D721Med (cell line): ENCODE data around the gene MYO5B.
"Not testable (repeated sequence)": the region's sequence is repeated elsewhere in the genome, so short reads cannot be mapped to it uniquely, and the experiment has no call there.

Source experiments
- DNase-seq: peaks from one replicate; pipeline ENCODE4 v3.0.0; 2011; ENCODE audit warnings: low spot score; ENCODE audit not compliant: insufficient read length
- FAIRE-seq: peaks from 2 replicates; lab custom pipeline; 2011; peaks lifted over from hg19 to GRCh38; lab: Jason Lieb, UNC
- CTCF ChIP-seq: IDR thresholded peaks from 2 replicates; pipeline ENCODE4 v1.5.1; 2012; ENCODE audit warnings: mild to moderate bottlenecking, control low read depth; ENCODE audit not compliant: insufficient read depth; ENCODE audit errors: missing control alignments

The MYO5B gene

DNA sequence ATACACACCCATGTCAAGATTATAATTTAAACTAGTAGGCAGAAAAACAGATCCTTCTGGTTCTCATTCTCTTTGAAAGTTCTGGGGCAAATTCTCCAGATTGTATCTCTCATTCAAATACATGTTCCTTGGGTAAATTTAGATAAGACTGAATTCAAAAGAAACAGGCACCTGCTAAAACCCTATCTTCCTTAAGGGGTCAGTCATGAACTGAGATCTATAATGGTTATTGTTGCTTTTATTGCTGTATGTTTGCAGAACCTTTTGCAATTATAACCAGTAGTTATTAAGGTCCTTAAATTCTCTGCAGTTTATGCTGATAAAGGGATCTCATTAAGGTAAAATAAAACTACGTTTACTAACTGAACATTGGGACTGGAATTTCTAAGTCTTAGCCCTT, 83.5 kb downstream of the MYO5B start:
- FAIRE-seq (no peak), DNase-seq (no peak)
- no peak for TF ChIP-seq CTCF

DNA sequence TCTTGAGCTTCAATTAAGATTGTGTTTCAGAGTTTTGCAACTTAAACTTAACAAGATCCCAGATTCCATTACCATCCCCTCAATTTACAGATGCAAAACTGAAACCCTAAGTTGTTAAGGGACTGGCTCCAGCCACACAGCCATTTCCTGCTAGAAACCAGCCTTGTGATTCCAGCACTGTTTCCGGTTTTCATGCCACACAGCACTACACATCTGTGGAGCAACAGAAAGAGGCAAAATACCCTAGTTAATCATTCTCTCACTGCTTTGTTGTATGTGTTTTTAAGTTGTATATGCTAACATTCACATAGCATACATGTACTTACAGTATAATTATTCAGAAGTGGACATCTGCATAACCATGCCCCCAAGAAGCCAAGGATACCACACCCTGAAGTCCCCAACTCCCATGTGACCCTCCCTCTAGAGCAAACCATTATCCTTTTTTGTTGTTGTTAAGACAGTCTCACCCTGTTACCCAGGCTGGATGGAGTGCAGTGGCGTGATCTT, 87.4 kb downstream of the MYO5B start:
- no peak for FAIRE-seq
- no peak for DNase-seq
- TF ChIP-seq CTCF = no peak

DNA sequence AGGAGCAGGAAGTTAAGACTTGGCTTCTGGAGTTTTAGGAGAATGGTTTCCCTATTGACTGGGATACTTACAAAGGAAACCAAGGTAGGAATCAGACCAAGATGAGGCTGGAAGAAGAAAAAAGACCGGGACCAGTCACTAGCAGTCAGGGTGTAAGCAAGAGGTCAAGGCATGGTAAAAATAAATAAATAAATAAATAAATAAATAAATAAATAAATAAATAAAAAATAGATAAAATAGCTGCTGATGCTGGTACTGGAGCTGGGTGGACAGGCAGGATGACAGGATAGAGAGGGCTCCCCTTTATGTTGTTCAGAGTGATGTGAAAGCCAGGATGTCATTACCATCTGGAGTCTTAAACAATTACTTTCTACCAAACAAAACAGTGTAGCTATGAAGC, 89.9 kb downstream of the MYO5B start:
- TF ChIP-seq CTCF = no peak
- FAIRE-seq = no peak
- no peak for DNase-seq

DNA sequence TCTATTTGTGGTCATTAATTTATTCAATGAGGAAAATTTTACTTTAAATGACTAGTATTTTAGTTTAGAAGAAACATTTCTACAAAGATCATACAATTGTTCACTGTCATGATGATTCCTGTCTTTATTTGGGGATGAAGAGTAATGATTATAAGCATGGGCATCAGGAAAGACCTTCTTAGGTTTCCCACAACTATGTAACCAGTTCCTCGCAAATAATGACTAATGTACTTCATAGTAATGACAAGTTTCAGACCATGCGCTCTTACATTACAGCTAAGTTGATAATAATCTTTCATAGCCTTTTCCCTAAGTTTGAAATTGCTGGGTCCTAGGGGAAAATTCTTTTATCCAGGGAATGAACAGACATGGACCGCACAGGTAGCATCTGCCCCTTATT, 90.5 kb downstream of the MYO5B start:
- DNase-seq = no peak
- no peak for TF ChIP-seq CTCF
- no peak for FAIRE-seq

DNA sequence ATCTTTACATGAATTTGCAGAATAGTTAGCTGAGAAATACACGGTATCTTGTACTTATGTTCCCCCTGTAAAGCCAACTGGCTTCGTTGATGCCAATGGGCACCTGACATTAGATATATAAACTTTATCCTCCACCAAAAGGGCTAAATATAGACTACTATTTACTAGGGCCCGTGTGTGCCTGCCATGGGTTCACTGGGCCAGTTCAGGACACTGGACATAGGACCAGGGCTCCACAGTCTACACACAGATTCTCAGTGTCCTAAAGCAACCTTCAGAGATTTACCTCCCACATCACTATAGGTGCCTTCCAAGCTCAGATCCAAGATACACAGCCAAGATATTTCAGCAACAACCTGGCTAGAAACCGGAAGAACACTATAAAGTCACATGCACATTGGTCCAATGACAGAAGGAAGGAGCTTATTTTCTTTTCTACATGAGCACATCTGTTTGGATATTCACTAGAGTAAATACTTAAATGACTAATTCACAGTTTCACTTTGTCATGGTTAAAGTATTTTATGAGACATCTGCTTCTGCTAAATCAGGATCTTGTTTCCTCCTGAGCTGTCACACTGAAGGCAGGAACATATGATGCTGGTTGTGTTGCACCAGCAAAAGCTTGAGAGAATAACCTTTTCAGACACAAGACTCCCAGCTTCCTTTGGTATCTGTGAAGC, 95.1 kb downstream of the MYO5B start:
- DNase-seq (no peak), FAIRE-seq (no peak)
- no peak for TF ChIP-seq CTCF

- TF ChIP-seq CTCF = no peak
- DNase-seq = no peak
- FAIRE-seq = no peak
Observed at GRCh38 chr18:50097702-50098101, 97.2 kb downstream of the MYO5B start.

- DNase-seq (no peak), FAIRE-seq (no peak)
- no peak for TF ChIP-seq CTCF
Observed at GRCh38 chr18:50096766-50097435, 98.0 kb downstream of the MYO5B start.

DNA sequence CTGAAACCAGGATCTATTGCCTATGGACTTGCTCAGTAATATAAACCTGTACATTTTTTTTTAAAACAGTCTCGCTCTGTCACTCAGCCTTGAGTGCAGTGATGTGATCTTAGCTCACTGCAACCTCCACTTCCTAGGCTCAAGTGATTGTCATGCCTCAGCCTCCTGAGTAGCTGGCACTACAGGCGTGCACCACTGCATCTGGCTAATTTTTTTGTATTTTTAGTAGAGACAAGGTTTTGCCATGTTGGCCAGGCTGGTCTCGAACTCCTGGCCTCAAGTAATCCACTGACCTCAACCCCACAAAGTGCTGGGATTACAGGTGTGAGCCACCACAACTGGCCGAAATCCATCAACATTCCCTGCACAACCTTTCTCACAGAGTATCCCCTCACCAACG, 100.2 kb downstream of the MYO5B start:
- FAIRE-seq, DNase-seq: not testable (repeated sequence)
